Medulla oblongata (tissue), 1 donor: ENCODE results near the gene USP48.
"Not testable (repeated sequence)": the region's sequence is repeated elsewhere in the genome, so short reads cannot be mapped to it uniquely, and the experiment has no call there.

Experiments
- DNase-seq: peaks from one replicate; pipeline ENCODE4 v3.0.0-alpha.2; 2015; ENCODE audit errors: extremely low spot score

USP48 gene

DNA sequence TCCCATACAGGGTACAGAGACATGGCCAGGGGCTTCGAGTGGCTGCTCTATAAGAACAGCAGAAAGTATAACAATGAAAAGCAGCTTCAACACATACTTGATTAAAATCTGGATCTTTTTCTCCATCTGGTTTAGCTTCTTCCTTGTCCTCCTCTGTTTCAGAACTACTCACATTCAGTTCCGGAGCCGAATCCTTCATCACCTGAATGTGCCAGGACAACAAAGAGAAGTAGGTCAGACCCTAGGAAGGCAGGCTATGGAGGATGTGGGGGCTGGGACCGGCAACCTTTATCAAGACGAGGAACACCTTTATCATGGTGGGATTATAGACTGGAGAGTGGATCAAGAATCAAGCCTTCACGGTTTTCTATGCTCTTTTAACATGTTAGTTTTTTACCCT, 81.5 kb downstream of the USP48 start:
- DNase-seq = no peak

DNA sequence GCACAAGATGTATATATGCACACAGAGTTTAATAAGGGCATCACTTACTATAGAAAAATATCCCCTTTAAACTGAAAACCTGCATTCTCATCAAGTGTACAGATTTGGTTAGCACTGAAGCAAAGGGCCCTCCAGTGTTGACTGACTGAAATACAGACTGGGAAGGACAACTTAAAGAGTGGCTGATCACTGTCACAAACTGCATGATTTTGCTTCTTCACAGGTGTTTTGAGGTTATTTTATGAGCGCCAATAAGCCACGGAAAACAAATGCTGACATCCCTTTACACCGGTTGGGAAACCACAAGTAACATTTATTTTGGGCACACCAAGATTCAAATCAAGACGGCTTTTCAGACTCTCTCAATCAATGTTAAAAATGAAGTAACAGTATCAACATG, 82.9 kb downstream of the USP48 start:
- no peak for DNase-seq

DNA sequence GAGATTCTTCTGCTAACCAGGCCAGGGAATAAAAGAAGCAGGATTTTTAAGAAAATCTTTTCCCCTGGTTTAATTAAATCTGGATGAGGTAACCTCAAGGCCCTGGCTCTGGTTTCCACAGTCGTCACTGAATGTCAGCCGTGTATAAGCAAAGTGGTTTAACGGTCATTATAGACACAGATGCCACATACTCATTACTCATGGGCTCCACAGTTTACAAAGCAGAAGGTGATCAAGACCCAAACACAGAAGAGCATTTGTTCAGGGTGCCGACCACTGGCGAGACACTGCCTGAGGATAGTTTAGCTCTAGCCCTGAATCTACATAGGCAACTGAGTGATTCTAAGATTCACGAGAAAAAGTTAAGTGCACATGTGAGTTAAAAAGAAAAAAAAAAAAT, 86.0 kb downstream of the USP48 start:
- no peak for DNase-seq

DNA sequence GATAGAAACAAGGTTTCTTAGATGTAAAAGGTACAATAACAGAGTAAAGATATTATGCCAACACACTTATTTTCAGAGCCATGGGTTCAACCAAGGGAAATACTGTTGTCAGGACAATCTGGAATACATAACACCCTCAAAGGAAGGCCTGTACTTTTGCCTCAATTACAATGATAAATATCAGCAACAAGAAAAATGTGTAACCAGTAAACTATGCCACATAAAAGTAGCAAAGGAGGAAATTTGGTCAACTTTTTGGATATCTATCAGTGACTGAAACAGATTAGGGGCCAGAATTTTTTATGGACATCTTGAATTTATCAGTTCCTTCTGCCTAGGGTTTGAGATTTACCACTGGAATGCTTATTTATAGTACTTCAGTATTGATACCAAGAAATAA, 89.2 kb downstream of the USP48 start:
- DNase-seq = no peak

DNA sequence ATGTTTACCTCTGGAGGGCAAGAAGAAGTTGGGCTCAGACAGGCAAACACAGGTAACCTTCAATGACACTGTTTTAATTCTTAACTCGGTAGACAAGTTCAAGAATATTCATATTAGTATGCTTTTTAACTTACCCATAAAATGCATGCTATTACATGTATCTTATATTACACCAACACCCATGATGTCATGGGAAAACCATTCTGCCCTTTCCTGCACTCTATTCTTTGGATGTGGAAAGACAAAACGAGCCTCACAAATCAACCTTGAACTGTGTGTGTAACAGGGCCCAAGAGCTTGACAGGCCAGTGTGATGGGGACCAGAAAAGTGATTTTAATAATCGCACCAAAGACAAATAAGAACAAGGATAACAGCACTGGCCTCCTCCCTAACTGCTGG, 91.2 kb downstream of the USP48 start:
- no peak for DNase-seq

DNA sequence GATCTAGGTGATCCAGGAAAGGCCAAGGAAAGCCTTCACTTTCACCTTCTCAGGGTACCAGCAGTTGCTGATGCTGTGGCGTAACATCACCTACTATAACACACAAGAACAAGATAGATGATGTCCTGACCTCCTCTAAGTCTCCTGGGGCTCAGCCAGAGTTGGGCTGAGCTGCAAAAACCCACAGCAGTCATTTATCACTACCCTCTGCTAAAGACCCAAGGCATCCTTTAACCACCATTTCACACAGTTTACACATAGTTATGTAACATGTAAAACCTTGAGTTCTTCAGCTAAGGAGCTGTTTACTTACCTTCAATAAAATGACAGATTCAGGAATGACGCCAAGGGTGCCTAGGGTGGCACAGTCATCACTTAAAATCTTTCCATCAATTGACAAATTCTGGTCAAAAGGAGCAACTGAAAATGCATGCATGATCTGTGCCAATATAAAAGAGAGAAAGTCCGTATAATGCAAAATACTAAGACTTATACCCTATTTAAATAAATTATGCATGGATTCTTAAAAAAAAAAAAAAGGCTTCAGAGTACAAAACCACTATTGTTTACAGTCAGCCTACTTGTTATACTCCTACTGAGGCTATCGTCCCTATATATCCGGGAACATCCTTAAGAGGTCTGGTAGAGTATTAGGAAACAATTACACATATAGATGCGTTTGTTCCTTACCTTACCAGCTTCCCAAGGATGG, 93.1 kb downstream of the USP48 start:
- DNase-seq = no peak

DNA sequence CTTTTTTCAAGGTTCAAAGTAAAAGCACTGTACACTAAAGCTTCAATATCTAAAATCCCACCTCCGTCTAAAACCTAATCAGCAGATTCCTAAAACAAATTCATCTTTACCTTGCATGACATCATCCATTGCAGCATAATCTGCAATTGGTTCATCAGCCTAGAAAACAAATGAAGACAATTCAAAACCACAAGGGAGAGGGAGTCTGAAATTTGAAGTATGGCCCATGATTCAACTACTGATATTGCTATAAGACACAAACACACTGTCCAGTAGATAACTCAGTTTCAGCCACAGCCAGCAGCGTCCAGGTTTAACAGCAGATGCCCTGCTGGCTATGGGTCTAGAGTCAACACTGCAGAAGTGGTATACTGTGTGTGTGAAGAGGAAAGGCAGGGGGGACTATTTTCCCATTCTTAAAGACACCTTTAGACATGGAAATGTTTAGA, 95.8 kb downstream of the USP48 start:
- no peak for DNase-seq

DNA sequence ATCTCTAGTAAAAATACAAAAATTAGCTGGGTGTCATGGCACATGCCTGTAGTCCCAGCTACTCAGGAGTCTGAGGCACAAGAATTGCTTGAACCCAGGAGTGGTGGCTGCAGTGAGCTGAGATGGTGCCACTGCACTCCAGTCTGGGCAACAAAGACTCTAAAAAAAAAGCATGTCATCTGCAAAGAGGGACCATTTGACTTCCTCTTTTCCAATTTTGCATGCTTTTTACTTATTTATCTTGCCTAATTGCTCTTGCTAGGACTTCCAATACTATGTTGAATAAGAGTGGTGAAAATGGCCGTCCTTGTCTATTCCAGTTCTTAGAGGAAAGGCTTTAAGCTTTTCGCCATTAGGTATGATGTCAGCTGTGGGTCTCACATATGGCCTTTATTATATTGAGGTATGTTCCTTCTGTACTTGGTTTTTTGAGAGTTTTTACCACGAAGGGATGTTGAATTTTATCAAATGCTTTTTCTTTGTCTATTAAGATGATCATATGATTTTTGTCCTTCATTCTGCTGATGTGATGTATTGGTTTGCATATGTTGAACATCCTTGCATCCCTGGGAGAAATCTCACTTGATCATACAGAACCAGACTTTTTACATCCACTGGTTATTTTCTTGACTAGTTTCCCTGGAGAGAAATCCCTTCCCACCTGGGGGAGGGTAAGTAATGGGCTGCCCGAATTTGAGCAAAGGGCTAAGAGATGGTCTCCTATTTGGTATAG, 96.8 kb downstream of the USP48 start:
- DNase-seq = no peak

DNA sequence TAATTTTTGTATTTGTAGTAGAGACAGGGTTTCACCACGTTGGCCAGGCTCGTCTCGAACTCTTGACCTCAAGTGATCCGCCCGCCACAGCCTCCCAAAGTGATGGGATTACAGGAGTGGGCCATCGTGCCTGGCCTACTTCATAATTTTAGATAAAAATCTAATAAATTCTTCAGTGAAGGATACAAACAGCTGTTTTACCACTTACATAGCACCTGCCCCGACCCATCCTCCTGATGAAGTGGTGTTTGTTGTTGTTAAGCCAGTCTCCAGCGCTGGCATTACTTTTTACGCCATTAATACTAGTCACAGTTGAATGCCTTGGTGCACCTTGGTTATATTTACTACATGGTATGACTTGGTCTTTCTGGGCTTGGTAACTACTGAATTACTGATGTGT, 101.5 kb downstream of the USP48 start:
- DNase-seq = no peak

DNA sequence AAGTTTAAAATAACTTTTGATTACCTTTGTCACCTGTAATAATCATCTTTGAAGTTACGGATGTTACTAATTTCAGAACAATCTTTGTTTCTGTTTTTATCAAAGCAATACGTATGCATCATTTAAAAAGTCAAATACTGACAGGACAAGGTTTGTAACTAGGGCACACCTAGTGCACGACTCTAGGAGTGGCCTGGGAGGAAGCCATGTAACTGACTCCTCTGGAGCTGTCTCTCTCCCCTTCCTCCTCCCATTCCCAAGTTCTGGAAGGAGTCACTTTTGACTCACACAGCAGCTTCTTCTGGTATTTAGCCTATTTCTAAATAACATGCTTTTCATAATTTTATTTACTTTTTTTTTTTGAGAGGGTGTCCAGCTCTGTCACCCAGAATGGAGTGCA, 102.0 kb downstream of the USP48 start:
- no peak for DNase-seq

DNA sequence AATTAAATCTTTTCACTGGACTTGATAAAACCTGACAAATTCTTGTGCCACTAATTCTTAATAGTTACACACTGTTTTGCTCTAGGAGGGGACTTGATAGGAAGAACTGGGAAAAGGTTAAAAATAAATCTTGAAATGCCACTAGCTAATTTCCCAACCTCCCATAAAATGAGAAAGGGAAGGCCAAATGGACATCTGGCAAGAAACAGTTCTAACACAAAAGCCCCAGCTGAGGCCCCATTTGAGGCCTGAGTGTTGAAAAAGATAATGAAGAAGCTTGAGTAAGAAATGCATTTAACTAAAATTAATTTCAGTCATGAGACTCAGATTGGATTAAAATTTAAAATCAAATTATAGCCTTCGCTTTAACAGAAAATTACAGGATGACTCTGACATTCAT, 102.6 kb downstream of the USP48 start:
- DNase-seq = no peak

DNA sequence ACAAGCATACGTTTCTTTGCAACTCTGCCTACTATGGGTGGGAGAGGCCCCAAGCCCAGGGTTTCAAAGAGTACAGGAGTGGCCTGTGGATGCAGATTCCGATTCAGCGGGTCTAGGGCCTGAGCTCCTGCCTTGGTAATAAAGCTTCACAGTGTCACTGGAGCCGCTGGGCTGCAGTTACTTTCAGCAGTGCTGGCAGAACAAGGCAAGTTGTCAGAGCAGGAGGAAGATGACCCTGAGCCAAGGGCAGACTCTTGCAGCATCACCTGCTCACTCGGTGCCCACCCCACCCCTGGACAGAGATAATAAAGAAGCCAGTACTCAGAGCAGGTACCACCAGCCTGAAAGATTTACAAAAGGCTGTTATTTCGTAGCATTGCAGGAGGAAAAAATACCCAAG, 105.8 kb downstream of the USP48 start:
- DNase-seq = no peak

DNA sequence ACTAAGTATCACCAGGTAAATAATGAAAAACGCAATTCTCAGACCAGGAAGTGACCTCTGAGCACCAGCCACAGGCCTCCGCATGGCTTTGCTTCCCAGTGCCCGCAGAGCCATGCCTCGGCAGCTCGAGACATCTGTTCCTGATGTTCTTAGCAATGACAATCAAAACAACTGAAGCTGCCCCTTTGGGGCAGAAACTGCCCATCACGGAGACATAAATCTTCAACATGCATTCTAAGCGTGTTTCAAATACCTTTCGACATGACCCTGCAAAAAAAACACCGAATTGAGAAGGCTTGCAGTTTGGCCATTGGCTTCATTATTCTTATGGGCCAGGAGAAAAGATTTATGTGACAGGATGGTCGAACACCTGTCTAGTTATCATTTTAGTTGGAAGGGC, 108.0 kb downstream of the USP48 start:
- DNase-seq = no peak

DNA sequence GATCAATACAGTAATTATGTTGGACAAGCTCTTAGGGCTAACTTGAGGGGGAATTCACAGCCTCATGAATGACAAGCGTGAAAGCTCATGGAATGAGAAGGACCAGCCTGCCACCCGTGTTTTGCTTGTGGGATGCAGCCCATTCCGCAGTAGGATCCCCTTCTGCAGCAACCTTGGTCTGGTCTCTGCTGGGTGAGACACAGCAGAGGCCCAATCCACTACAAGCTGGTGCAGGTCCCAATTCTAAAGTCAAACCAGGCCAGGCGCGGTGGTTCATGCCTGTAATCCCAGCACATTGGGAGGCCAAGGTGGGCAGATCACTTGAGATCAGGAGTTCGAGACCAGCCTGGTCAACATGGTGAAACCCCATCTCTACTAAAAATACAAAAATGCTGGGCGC, 109.1 kb downstream of the USP48 start:
- not testable (repeated sequence) for DNase-seq

DNA sequence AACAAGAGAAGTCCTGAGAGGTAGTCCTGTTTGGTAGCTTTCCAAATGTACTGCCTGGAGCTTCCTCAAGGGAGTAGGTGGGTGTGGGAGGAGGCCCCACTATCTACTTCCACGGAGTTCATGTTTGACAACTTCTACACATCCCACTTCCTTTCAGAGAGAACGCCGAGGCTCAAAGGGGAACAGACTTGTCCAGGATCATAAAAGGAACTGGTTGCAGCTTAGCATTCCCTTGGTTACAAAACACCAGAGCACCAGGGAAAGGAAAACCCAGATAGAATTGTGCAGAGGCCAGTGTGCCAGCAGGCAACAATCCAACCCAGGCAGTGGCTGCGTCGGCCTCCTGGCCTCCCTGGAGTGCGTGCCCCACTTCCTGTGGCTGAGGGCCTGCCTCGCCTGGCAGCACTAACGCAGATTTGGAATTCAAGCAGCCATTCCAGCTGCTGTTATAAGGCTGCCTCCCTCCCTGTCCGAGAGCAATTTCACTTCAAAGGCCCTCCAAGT, 109.6 kb downstream of the USP48 start:
- DNase-seq = no peak

DNA sequence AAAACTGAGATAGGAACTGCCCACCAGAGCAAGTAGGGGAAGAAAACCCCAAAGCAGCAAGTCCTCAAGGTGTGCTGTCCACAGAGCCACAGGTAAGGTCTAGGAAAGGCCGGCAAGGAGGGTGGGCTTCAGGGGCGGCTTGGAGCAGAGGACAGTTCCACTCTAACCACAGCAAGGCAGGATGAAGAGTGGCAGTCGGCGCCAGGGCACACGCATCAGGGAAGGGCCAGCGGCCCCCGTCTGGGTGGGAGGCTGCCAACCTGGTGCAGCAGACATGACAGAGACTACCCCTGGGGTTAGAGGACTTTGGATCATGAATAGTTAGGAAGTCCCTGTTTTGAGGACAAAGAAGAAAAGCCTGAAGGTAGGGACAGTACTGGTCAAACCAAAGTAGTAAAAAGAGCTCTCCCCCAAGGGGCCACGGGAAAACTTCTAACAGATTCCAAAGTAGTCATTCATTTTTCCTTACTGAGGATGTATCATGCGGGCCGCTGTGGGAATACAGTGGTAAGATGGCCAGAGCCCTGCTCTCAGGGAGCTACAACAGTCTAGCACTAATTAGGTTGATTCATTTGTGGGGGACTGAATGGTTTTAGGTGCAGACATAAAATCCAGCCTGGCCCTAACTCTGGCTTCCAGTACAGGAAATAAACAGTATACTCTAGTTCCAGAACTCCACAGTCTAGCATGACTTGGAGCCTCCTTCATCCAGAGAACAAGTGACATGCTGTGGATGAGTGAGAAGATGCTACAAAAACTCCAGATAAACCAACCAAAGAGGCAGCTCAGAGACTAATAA, 110.3 kb downstream of the USP48 start:
- no peak for DNase-seq

DNA sequence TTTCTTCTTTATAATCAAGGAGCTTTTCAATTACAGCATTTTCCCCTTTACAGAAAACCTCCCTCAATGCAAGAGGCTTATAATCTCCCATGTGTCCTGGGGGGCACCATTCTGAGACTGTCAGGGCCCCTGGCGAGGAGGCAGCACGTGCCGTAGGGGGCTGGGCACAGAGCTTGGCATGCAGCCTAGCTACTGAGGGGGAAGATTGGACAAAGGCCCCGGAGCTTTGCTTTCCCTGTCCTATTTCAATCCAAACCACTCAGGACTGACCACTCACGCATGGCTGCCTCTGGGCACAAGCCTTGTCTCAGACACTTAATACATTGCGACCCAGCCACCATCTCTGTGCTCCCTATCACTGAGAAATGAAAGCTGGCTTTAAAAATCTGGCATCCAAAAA, 111.0 kb downstream of the USP48 start:
- DNase-seq = peak; percentile 36

DNA sequence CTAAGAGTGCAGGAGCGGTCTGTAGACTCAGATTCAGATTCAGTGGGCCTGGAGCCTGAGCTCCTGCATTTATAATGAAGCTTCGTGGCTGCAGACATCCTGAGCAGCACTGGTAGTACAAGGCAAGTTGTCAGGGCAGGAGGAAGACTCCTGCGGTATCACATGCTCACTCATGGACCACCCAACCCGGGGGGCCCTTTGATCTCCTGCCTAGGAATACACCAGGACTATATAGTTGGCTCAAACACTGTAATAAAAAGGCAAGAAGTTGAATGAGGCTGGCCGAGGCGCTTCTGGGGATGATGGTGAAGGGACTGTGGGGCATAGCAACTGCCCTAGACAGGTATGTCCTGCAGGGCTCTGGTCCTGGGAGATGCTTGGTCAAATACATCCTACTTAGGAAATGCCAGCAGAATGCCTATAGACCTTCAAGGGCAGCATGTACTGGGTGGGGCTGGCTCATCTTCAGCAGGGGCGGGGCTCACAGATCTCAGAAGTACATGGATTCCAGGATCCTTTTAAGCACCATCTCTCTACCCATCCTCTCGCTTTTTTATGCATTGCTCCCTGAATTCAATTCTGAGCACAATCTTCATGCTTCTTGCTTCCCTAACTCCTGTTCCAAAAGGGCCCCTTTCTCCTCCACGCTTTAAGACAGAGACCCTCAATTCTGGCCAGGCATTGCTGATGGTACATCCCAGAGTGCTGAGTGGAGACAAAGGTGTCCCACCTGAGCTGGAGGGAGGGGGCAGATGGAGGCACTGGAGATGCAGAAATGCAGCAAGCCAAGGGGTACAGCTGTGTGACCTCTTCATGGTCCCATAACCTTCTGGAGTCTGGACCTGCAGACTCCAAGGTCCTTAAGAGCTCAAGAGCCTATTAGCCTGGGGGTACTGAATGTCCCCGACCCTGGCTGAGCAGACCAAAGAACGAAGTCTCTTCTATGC, 111.7 kb downstream of the USP48 start:
- no peak for DNase-seq

DNA sequence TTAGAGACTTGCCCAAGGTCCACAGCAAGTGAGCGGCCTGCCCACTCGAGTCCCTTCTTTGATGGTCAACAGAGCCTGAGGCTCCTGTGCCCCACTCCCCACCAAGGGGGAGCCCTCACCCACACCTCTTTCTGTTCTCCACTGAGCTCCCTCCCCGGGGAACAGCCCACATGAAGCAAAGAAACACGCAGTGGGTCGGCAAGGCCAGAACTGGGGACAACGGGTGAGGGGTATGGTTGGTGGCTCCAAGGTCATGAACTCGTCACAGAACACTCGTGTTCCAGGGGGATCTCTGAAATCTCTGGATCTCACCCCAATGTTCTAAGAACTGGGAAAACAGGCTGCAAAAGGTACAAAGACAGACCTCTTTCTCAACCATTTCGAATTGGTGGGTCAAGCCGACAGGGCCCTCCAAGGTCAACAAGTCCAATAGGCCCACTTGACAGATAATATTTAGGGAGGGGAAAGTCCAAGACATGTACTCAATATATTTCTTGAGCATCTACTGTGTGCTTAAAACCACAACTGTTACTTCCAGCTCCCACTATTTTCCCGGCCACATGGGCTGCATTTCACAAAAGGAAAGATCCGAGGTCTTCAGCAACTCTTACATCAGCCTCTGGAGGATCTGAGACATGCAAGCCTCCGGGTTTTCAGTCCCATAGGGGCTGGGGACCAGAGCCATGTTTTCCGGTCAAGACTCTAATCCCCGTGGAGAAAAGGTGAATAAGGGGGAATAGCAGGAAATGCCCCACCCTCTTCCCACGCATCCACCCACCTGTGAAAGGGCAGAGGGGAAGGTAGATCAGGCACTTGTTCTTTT, 112.7 kb downstream of the USP48 start:
- no peak for DNase-seq

DNA sequence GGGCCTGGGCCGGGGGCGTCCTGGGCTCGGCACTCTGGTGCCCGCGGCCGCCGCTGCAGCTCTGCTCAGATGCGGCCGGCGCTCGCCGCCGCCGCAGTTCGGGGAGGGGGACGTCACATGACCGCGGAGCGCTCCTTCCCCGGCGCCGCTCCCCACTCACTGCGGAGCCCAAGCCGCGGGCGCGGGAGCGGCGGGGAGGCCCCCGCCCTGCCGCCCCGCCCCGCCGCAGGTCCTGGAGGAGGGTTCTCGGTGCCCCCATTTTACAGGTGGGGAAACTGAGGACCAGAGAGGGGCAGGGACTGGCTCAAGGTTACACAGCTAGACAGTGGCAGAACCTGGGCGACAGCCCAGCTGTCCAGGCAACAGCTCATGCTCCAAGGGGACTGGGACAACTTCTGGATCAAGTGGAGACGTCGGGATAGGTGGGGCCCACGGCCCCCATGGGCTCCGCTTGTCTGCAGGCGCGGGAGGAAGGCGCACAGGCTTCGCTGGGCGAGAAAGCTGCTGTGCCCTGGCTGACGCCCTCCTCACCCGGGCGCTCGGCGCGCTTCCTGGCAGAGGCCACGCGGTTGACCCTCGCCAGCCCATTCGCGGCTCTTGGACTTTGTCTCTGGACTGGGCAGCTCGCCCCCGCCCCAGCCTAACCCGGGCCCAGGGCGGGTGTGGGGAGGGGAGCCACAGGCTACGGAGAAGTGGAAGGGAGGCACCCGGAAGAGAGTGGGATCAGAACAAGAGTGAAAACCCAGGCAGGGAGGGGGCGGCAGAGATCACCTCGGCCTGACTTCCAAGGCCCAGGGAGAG, 113.5 kb downstream of the USP48 start, which contains the start of gene RAP1GAP:
TSS of gene RAP1GAP (minus strand) at position 100 of the 801 bp plus-strand sequence. CDS start 49,325 bp downstream, outside the sequence.
- DNase-seq = peak; percentile 27
